Mammary epithelial cell (primary cell): Measurements from ENCODE around the gene LHFPL2.

Source experiments
- CTCF ChIP-seq, 2 donors: IDR thresholded peaks in 1 of 2; conservative IDR thresholded peaks in 1 of 2; 2 replicates each; pipeline ENCODE4 v1.5.1; 2011 to 2012; ENCODE audit warnings: inconsistent platforms in 2 of 2, low read length in 2 of 2, mild to moderate bottlenecking in 2 of 2, control low read depth in 1 of 2, low read depth in 1 of 2; ENCODE audit not compliant: insufficient read depth in 1 of 2; ENCODE audit errors: extremely low read depth in 1 of 2
- EZH2 ChIP-seq: IDR thresholded peaks from 2 replicates; pipeline ENCODE4 v1.6.1; 2012; ENCODE audit warnings: low read length, inconsistent platforms, borderline replicate concordance

- TF ChIP-seq CTCF (conservative IDR thresholded peaks at IDR 0.05 in 1 of 2, IDR thresholded peaks at IDR 0.05 in 1 of 2; ENCODE audit: extremely low read depth in 1 of 2, insufficient read depth in 1 of 2, low read depth in 1 of 2, low read length in 2 of 2) (no peak), EZH2 (no peak)
Observed at GRCh38 chr5:78634634-78635033, 13.9 kb downstream of the LHFPL2 start.
